ENCODE measurements around the gene GRIN2C. TPM values are rescaled to one million over a fixed set of nuclear protein-coding genes. Genes with fewer than 3 reads are reported as not detected.

Gene GRIN2C
- total RNA-seq, 1 experiment from 2014 or later: 0.44 TPM

DNA sequence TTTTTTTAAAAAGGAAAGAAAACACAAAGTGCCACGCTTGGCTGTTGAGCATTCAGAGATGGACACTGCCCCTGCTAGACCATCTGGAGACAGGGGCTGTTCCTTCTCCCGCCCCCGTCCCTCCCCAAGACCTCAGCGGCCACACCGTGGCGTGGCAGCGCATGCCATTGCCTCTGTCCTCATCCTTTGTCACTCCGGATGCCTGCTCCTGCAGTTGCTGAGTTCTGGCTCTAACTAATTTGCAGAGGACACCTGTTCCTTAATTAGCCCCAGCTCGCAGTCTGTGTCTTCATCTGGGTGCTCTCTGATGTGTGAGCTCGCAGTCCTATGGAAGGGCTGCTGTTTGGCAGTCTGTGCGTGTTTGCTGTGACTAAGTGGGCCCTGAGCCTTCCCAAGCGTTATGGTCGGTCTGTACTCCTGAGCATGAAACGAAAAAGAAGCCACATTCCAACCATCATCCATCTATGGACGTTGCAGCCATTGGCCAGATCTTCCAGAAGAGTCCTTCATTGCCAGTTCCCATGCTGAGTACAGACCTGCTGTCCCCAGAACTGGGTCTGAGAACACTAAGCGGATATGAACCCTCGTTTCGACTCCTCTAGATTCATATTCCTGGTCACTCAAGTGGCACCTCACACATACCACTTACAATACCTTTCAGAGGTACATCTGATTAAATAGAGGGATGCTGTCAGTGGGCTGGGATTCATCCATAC is 42.6 kb downstream of the GRIN2C start:
- no peak overlapping the region for H4K5ac ChIP-seq (ENCODE audit: insufficient read length, low read depth, low read length)
- no peak overlapping the region for H4K91ac ChIP-seq (ENCODE audit: insufficient read length, low read depth, low read length)
- TF ChIP-seq, protein P1, sequence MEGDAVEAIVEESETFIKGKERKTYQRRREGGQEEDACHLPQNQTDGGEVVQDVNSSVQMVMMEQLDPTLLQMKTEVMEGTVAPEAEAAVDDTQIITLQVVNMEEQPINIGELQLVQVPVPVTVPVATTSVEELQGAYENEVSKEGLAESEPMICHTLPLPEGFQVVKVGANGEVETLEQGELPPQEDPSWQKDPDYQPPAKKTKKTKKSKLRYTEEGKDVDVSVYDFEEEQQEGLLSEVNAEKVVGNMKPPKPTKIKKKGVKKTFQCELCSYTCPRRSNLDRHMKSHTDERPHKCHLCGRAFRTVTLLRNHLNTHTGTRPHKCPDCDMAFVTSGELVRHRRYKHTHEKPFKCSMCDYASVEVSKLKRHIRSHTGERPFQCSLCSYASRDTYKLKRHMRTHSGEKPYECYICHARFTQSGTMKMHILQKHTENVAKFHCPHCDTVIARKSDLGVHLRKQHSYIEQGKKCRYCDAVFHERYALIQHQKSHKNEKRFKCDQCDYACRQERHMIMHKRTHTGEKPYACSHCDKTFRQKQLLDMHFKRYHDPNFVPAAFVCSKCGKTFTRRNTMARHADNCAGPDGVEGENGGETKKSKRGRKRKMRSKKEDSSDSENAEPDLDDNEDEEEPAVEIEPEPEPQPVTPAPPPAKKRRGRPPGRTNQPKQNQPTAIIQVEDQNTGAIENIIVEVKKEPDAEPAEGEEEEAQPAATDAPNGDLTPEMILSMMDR (conservative IDR thresholded peaks at IDR 0.05): no peak
- H3K27me3 ChIP-seq (ENCODE audit: insufficient read depth, low read length): no peaks in the 10 kb centered on the region
- WGBS (ENCODE audit: extremely low coverage, insufficient read length, low lambda C conversion rate): no CpG with 5 or more reads among the region's 18 CpGs
- H3K56ac ChIP-seq (ENCODE audit: insufficient read length, low read depth, low read length): no peak overlapping the region
- no peak overlapping the region for H4K8ac ChIP-seq (replicated peaks; ENCODE audit: insufficient read length, low read depth, low read length)
- H3K79me1 ChIP-seq (ENCODE audit: insufficient read depth, low read depth, low read length, poor library complexity, severe bottlenecking): no peaks in the 10 kb centered on the region
- Mint-ChIP-seq H3K27ac (no peak overlapping the region), H3K36me3 (ENCODE audit: insufficient read depth in 1 of 3, low read depth in 3 of 3) (peaks cover 4 to 9% (median 5%) of the 10 kb centered on the region in 3 experiments; a peak in 5 of 7 replicates), H3K4me1 (peaks cover 6 to 11% of the 10 kb centered on the region in 2 experiments), H3K4me3 (no peak overlapping the region), H3K27me3 (ENCODE audit: low read depth) (peaks cover 2% of the 10 kb centered on the region), H3K9me3 (no peaks in the 10 kb centered on the region)
- no peak overlapping the region for H3K14ac ChIP-seq (ENCODE audit: insufficient read depth, low read length)
- no peak overlapping the region for H3T11ph ChIP-seq (ENCODE audit: low read length)
- no peak overlapping the region for H2BK12ac ChIP-seq (ENCODE audit: insufficient read length, low read depth, low read length)
- no peak overlapping the region for H2BK5ac ChIP-seq (ENCODE audit: insufficient read length, low read length)
- no peaks in the 10 kb centered on the region for H4K20me1 ChIP-seq (ENCODE audit: control insufficient read depth, insufficient read depth, insufficient read length)
- H3K23me2 ChIP-seq (ENCODE audit: insufficient read length, low read depth, low read length, poor library complexity, severe bottlenecking): no peaks in the 10 kb centered on the region
- no peak overlapping the region for H3K9ac ChIP-seq (ENCODE audit: extremely low read depth, insufficient read length, low read length)
- no peak overlapping the region for H3K23ac ChIP-seq (ENCODE audit: insufficient read length, low read depth, low read length)
- DNase-seq: no peak
- H2AFZ ChIP-seq (ENCODE audit: low read length): no peak overlapping the region
- no peak overlapping the region for H2BK15ac ChIP-seq (ENCODE audit: low read depth, low read length)
- H2AK5ac ChIP-seq (ENCODE audit: insufficient read length, low read length): no peak overlapping the region
- no peaks in the 10 kb centered on the region for H3K9me3 ChIP-seq (ENCODE audit: control insufficient read depth, low read depth, low read length)
- H3K79me2 ChIP-seq (ENCODE audit: insufficient read depth, low read length): no peaks in the 10 kb centered on the region
- H3K27ac ChIP-seq (ENCODE audit: insufficient read length, low read depth, low read length): no peak overlapping the region
- H3K4me1 ChIP-seq (ENCODE audit: insufficient read depth, low read length): no peaks in the 10 kb centered on the region
- H3K4ac ChIP-seq (ENCODE audit: low read depth, low read length): no peak overlapping the region
- no peak overlapping the region for H3K18ac ChIP-seq (ENCODE audit: insufficient read length, low read depth, low read length)
- H3K4me2 ChIP-seq (ENCODE audit: insufficient read depth, insufficient read length, low read length): no peak overlapping the region
- no peak overlapping the region for H2BK120ac ChIP-seq (ENCODE audit: low read depth, low read length, poor library complexity, severe bottlenecking)
- H2BK20ac ChIP-seq (ENCODE audit: low read depth, low read length, poor library complexity, severe bottlenecking): no peak overlapping the region

Measured in H9 (cell line).